ENCODE data around the gene KRTAP3-2.

Gene KRTAP3-2

DNA sequence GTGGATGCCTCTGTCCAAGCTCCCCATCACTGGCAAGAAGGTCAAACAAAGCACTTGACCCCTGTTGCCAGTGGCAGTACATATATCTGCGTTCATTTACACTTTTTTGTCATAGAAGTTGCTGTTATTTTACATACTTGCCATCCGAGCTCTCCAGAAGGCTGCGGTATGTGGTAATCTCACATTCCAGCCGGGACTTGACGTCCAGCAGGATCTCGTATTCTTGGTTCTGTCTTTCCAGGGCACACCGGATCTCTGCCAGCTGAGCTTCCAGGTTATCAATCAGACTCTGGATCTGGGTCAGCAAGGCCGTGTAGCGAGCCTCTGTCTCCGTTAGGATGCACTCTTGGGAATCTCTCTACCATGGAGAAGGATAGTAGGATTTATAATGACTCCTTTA is 39.6 kb downstream of the KRTAP3-2 start:
- H3K79me2 ChIP-seq (ENCODE audit: insufficient read depth, low read depth): no peaks in the 10 kb centered on the region
- no peaks in the 10 kb centered on the region for H3K4me1 ChIP-seq (ENCODE audit: low read depth, poor library complexity, severe bottlenecking)
- no peaks in the 10 kb centered on the region for H3K27me3 ChIP-seq (ENCODE audit: insufficient read depth, low read depth)
- no peak overlapping the region for H3K9ac ChIP-seq
- H4K20me1 ChIP-seq (ENCODE audit: insufficient read depth): no peaks in the 10 kb centered on the region
- TF ChIP-seq, protein P1, sequence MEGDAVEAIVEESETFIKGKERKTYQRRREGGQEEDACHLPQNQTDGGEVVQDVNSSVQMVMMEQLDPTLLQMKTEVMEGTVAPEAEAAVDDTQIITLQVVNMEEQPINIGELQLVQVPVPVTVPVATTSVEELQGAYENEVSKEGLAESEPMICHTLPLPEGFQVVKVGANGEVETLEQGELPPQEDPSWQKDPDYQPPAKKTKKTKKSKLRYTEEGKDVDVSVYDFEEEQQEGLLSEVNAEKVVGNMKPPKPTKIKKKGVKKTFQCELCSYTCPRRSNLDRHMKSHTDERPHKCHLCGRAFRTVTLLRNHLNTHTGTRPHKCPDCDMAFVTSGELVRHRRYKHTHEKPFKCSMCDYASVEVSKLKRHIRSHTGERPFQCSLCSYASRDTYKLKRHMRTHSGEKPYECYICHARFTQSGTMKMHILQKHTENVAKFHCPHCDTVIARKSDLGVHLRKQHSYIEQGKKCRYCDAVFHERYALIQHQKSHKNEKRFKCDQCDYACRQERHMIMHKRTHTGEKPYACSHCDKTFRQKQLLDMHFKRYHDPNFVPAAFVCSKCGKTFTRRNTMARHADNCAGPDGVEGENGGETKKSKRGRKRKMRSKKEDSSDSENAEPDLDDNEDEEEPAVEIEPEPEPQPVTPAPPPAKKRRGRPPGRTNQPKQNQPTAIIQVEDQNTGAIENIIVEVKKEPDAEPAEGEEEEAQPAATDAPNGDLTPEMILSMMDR (conservative IDR thresholded peaks at IDR 0.05; ENCODE audit: low read depth, low read length): no peak
- H3K4me3 ChIP-seq (IDR thresholded peaks at IDR 0.05; ENCODE audit: insufficient read depth, low read depth, low read length): no peak overlapping the region
- no peak overlapping the region for H2AFZ ChIP-seq (ENCODE audit: low read depth)
- no peak overlapping the region for H3K27ac ChIP-seq
- no peak overlapping the region for H3K4me2 ChIP-seq
- no peaks in the 10 kb centered on the region for H3K36me3 ChIP-seq (ENCODE audit: insufficient read depth)

DNA sequence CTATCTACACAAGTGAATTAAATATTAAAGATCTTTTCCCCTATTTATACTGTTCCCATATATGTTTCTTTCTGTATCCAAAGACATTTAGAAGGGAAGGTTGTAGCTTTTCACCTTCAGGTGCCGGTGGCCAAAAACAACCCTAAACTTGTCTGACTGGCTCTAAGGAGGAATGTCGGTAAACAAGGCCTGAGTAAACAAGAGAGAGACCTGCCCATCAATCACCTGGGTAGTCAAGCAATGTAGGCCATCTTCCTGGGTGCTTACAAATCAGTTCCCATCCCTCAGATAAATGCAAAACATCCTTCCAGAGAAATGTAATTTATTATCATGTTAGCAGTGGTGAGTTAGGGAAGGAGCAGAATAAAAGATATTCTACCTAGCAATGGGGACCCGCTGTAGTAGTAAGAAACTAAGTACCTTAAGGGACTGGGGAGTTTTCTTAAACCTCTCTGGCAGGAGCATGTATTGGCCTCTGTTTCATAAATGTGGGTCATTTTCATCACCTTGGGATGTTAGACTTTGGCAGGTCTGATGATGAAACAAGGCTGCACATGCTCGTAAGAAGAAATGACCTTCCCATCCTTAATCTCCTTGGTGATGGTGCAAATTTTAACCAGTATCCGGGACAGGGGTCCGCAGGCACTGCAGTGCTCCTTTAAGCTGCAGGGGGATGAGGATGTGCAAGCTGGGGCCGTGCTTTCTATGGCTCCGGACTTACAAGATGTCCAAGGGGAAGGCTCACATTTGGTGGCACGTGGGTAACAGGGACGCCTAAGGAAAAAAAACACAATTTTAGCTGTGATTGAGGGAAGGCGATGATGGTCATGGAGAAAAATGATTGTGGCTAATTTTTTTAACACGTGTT is 41.4 kb downstream of the KRTAP3-2 start:
- Histone ChIP-seq H3K36me3 (ENCODE audit: insufficient read depth) (no peaks in the 10 kb centered on the region), H4K20me1 (ENCODE audit: insufficient read depth) (no peaks in the 10 kb centered on the region), H3K27ac (no peak overlapping the region), H3K79me2 (ENCODE audit: insufficient read depth, low read depth) (no peaks in the 10 kb centered on the region), H3K27me3 (ENCODE audit: insufficient read depth, low read depth) (no peaks in the 10 kb centered on the region), H3K4me3 (IDR thresholded peaks at IDR 0.05; ENCODE audit: insufficient read depth, low read depth, low read length) (no peak overlapping the region), H2AFZ (ENCODE audit: low read depth) (no peak overlapping the region), H3K4me2 (no peak overlapping the region), H3K4me1 (ENCODE audit: low read depth, poor library complexity, severe bottlenecking) (no peaks in the 10 kb centered on the region), H3K9ac (no peak overlapping the region)
- TF ChIP-seq, protein P1 (conservative IDR thresholded peaks at IDR 0.05; ENCODE audit: low read depth, low read length): no peak

DNA sequence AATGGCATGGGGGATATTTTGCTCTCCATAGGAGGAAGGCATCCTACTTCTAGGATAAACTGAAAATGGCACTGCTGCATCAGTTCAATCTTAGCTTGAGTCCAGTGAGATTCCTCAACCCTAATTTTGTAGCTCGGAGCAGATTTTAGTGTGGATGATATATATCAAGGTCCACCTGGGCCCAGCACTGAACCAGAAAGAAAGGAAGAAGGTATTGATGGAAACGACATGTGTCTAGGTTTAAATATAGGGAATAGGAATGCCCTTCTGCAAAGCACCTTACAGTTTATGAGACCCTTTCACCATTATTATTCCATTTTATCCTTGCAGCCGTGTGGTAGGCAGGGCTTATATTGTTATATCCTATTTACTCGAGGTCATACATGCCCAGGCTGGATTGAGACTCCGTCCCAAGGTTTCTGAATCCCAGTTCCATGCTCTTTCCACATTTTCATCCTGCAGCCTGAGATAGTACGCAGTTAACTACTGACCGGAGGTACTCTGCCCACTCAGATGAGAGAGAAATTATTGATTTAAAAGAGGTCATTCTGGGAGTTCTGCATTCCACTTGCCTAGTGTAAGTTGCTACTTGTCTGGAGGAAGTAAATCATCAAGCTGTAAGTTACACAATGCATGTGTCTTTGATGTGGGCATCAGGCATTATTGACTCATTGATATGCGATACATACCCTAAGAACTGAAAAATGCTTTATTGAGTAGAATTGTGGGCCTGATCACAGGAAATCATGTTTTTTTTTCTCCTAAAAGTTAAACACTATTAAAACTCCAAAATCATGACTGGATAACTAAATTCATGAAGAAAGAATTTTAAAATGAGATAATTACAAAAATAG is 43.1 kb downstream of the KRTAP3-2 start:
- no peak overlapping the region for H3K9ac ChIP-seq
- no peak overlapping the region for H3K4me2 ChIP-seq
- no peaks in the 10 kb centered on the region for H3K36me3 ChIP-seq (ENCODE audit: insufficient read depth)
- H3K4me1 ChIP-seq (ENCODE audit: low read depth, poor library complexity, severe bottlenecking): no peaks in the 10 kb centered on the region
- H3K27ac ChIP-seq: no peak overlapping the region
- no peaks in the 10 kb centered on the region for H4K20me1 ChIP-seq (ENCODE audit: insufficient read depth)
- no peak overlapping the region for H3K4me3 ChIP-seq (IDR thresholded peaks at IDR 0.05; ENCODE audit: insufficient read depth, low read depth, low read length)
- no peaks in the 10 kb centered on the region for H3K27me3 ChIP-seq (ENCODE audit: insufficient read depth, low read depth)
- TF ChIP-seq, protein P1 (conservative IDR thresholded peaks at IDR 0.05; ENCODE audit: low read depth, low read length): no peak
- no peaks in the 10 kb centered on the region for H3K79me2 ChIP-seq (ENCODE audit: insufficient read depth, low read depth)
- no peak overlapping the region for H2AFZ ChIP-seq (ENCODE audit: low read depth)

DNA sequence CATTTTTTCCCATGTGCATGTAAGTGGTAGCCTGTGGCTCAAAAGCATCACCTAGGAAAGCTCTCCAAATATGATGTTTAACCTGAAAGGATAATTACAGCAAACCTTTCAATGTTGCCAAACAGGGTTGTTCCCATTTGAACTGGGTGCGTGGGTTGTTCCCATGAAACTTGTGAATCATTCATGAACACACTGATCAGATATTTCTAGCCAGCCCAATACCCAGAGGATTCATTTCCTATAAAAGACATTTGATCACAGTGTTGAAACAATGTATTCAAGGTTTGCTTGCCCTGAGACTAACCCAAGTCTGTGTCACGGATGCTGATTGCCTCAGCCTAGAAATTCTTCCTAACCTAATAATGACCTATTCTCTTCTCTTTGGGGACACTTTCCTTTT is 45.8 kb downstream of the KRTAP3-2 start:
- Histone ChIP-seq H2AFZ (ENCODE audit: low read depth) (no peak overlapping the region), H3K4me3 (IDR thresholded peaks at IDR 0.05; ENCODE audit: insufficient read depth, low read depth, low read length) (no peak overlapping the region), H3K9ac (no peak overlapping the region), H3K4me1 (ENCODE audit: low read depth, poor library complexity, severe bottlenecking) (no peaks in the 10 kb centered on the region), H3K27me3 (ENCODE audit: insufficient read depth, low read depth) (no peaks in the 10 kb centered on the region), H4K20me1 (ENCODE audit: insufficient read depth) (no peaks in the 10 kb centered on the region), H3K4me2 (no peak overlapping the region), H3K79me2 (ENCODE audit: insufficient read depth, low read depth) (no peaks in the 10 kb centered on the region), H3K36me3 (ENCODE audit: insufficient read depth) (no peaks in the 10 kb centered on the region), H3K27ac (no peak overlapping the region)
- TF ChIP-seq, protein P1 (conservative IDR thresholded peaks at IDR 0.05; ENCODE audit: low read depth, low read length): no peak

Data from KMS-11 (cell line).